Endothelial cell of umbilical vein (primary cell): ENCODE measurements around the gene PER3. TPM values are rescaled to one million over a fixed set of nuclear protein-coding genes. Genes with fewer than 3 reads are reported as not detected.

Source experiments
- BruUV-seq: library from RNA; stranded (reverse); fragments of 400-500 nt; replicated peaks from 2 replicates; lab custom pipeline; 2021; lab: Mats Ljungman, UMichigan
- CTCF ChIA-PET: fragments of 300-600, 350-600 bp; sonication (Branson Sonifier 250); formaldehyde crosslinking; loops from one replicate; lab custom pipeline; 2021; ENCODE audit warnings: antibody characterized with exemption, inconsistent platforms; lab: Charles Lee
- POLR2A ChIA-PET: fragments of 300-600, 350-600 bp; sonication (Branson Sonifier 250); formaldehyde crosslinking; loops from one replicate; lab custom pipeline; 2021; ENCODE audit warnings: antibody characterized with exemption, inconsistent platforms; lab: Charles Lee
- DNase-seq: peaks from one replicate; pipeline ENCODE4 v3.0.0-alpha.2; 2011; ENCODE audit warnings: low read depth, low spot score
- FAIRE-seq: peaks from 2 replicates; lab custom pipeline; 2011; peaks lifted over from hg19 to GRCh38; lab: Jason Lieb, UNC
- H2AFZ ChIP-seq: 2 replicates; pipeline ENCODE4 v1.6.0; 2012; ENCODE audit warnings: low read depth, low read length, control low read depth, inconsistent platforms
- H3K27ac ChIP-seq: 2 replicates; pipeline ENCODE4 v1.5.1; 2011; ENCODE audit warnings: low read depth, mild to moderate bottlenecking, control low read depth, low read length, moderate library complexity; ENCODE audit not compliant: insufficient read depth
- H3K27me3 ChIP-seq, 2 experiments: 2 replicates each; pipeline versions ENCODE4 v1.6.0 to v1.6.1; 2011; ENCODE audit warnings: low read length in 2 of 2, mixed read lengths in 1 of 2; ENCODE audit not compliant: control insufficient read depth in 2 of 2, insufficient read depth in 2 of 2
- H3K36me3 ChIP-seq, 2 experiments: 2 replicates in 1 of 2; 3 replicates in 1 of 2; pipeline ENCODE4 v1.5.1; 2011; ENCODE audit warnings: low read length in 2 of 2, mild to moderate bottlenecking in 1 of 2, moderate library complexity in 1 of 2; ENCODE audit not compliant: control insufficient read depth in 2 of 2, insufficient read depth in 2 of 2; ENCODE audit errors: extremely low read depth in 1 of 2
- H3K4me1 ChIP-seq: 3 replicates; pipeline ENCODE4 v1.5.1; 2011; ENCODE audit warnings: mild to moderate bottlenecking, low read length; ENCODE audit not compliant: control insufficient read depth, insufficient read depth; ENCODE audit errors: extremely low read depth
- H3K4me2 ChIP-seq: 2 replicates; pipeline ENCODE4 v1.6.1; 2011; ENCODE audit warnings: low read length, control low read depth, mixed read lengths; ENCODE audit not compliant: insufficient read depth
- H3K4me3 ChIP-seq, 3 experiments: fragments of 200-600 bp in 1 of 3; sonication (generic), shearing (Covaris generic) in 1 of 3; replicated peaks in 1 of 3; 2 replicates each; pipeline ENCODE4 v1.5.1; 2011 to 2016; ENCODE audit warnings: control low read depth in 3 of 3, low read length in 3 of 3, mild to moderate bottlenecking in 2 of 3, inconsistent platforms in 1 of 3, low read depth in 1 of 3, moderate library complexity in 1 of 3; ENCODE audit not compliant: insufficient read depth in 1 of 3
- H3K79me2 ChIP-seq: 2 replicates; pipeline ENCODE4 v1.6.0; 2012; ENCODE audit warnings: low read length, inconsistent platforms; ENCODE audit not compliant: control insufficient read depth, insufficient read depth
- H3K9ac ChIP-seq: replicated peaks from 2 replicates; pipeline ENCODE3; 2011; ENCODE audit warnings: low read length, control low read depth; ENCODE audit not compliant: insufficient read depth; ENCODE audit errors: extremely low read depth
- H3K9me1 ChIP-seq: replicated peaks from 3 replicates; pipeline ENCODE4 v1.6.0; 2011; ENCODE audit warnings: mild to moderate bottlenecking, low read length; ENCODE audit not compliant: control insufficient read depth, insufficient read depth; ENCODE audit errors: extremely low read depth
- H3K9me3 ChIP-seq: replicated peaks from 2 replicates; pipeline ENCODE4 v1.5.1; 2012; ENCODE audit warnings: low read length, inconsistent platforms; ENCODE audit not compliant: control insufficient read depth, insufficient read depth
- H4K20me1 ChIP-seq: replicated peaks from 2 replicates; pipeline ENCODE3; 2011; ENCODE audit warnings: mild to moderate bottlenecking, low read length; ENCODE audit not compliant: control insufficient read depth, insufficient read depth; ENCODE audit errors: extremely low read depth
- CTCF ChIP-seq, 2 donors: IDR thresholded peaks; 1 replicate in 1 of 2; 2 replicates in 1 of 2; pipeline ENCODE4 v1.5.1; 2011; ENCODE audit warnings: low read length in 2 of 2, mild to moderate bottlenecking in 2 of 2, moderate library complexity in 2 of 2, control low read depth in 1 of 2, inconsistent platforms in 1 of 2, low read depth in 1 of 2; ENCODE audit not compliant: insufficient read depth in 1 of 2; ENCODE audit errors: extremely low read depth in 1 of 2
- EZH2 ChIP-seq: IDR thresholded peaks from 2 replicates; pipeline ENCODE4 v1.6.1; 2012; ENCODE audit warnings: borderline replicate concordance, low read depth, mild to moderate bottlenecking, moderate library complexity, low read length, inconsistent platforms; ENCODE audit not compliant: severe bottlenecking
- FOS ChIP-seq: IDR thresholded peaks from 2 replicates; pipeline ENCODE4 v1.6.1; 2011; ENCODE audit warnings: mild to moderate bottlenecking, low read length, moderate library complexity, borderline replicate concordance; ENCODE audit not compliant: insufficient read depth
- GATA2 ChIP-seq: IDR thresholded peaks from 2 replicates; pipeline ENCODE4 v1.7.0; 2011; ENCODE audit warnings: low read depth, mild to moderate bottlenecking, moderate library complexity, mixed read lengths, low read length; ENCODE audit not compliant: insufficient read length, insufficient read depth
- JUN ChIP-seq: IDR thresholded peaks from 2 replicates; pipeline ENCODE4 v1.6.1; 2011; ENCODE audit warnings: borderline replicate concordance, low read depth; ENCODE audit not compliant: insufficient read length, insufficient read depth
- MAX ChIP-seq: IDR thresholded peaks from 2 replicates; pipeline ENCODE4 v1.6.1; 2011; ENCODE audit not compliant: insufficient read depth, insufficient read length
- MYC ChIP-seq: IDR thresholded peaks from one replicate; pipeline ENCODE4 v1.6.1; 2011; ENCODE audit warnings: mild to moderate bottlenecking, low read depth, low read length
- POLR2A ChIP-seq: IDR thresholded peaks from 2 replicates; pipeline ENCODE4 v1.6.1; 2012; ENCODE audit warnings: low read depth, mild to moderate bottlenecking, control low read depth, low read length
- POLR2AphosphoS5 ChIP-seq: IDR thresholded peaks from 2 replicates; pipeline ENCODE4 v1.6.1; 2012; ENCODE audit warnings: low read depth, mild to moderate bottlenecking, control low read depth, low read length, moderate library complexity; ENCODE audit not compliant: insufficient read depth
- dilution Hi-C: fragments of 300-500 bp; cut with MboI; formaldehyde crosslinking; loops from one replicate; pipeline ENCODE4 v1.15.0; 2019; ENCODE audit warnings: low sequenced_read_pairs; ENCODE audit not compliant: extremely low pct_ligation_motif_present
- intact Hi-C: fragments of 100-400 bp; cut with micrococcal nuclease; formaldehyde crosslinking; loops from one replicate; pipeline ENCODE4 v1.10.0; 2022
- polyA plus RNA-seq, 4 experiments: library from polyadenylated mRNA; depleted of rRNA in 3 of 4; stranded (reverse) in 3 of 4; unstranded in 1 of 4; fragments of >200 nt; gene quantifications; 2 replicates each; pipeline versions ENCODE4 v1.2.1 to v1.2.3, GENCODE V29; 2011 to 2012; ENCODE audit warnings: missing spikeins in 1 of 4
- total RNA-seq: library from RNA; stranded (reverse); gene quantifications from 2 replicates; pipeline ENCODE4 v1.2.3, GENCODE V29; 2021

Gene PER3
- total and polyA plus RNA-seq, 2 donors (not counting 3 experiments of a cell fraction or from before 2014, with no cell fraction given), result 2.5 to 2.6 TPM

- H3K9me1 ChIP-seq, result no peaks in the 10 kb centered on the region
- no peaks in the 10 kb centered on the region for H3K79me2 ChIP-seq
- ChIA-PET POLR2A (no interaction called here), CTCF (interaction anchor here (0.9 to 9.9 kb wide), 9 partner anchors 9 to 85 kb away, joined by 3 to 674 read pairs (median 22); no protein-coding TSS in a partner anchor)
- dilution Hi-C loops, result no loop called here
- H2AFZ ChIP-seq, result no peak overlapping the region
- H3K27me3 ChIP-seq, result no peaks in the 10 kb centered on the region
- BruUV-seq, result no TSS peak
- no peaks in the 10 kb centered on the region for H3K4me1 ChIP-seq
- H3K4me2 ChIP-seq, result no peak overlapping the region
- no peak overlapping the region for H3K4me3 ChIP-seq
- FAIRE-seq (no peak), DNase-seq (no peak)
- no peaks in the 10 kb centered on the region for H3K9me3 ChIP-seq
- no peaks in the 10 kb centered on the region for H4K20me1 ChIP-seq
- H3K36me3 ChIP-seq, result no peaks in the 10 kb centered on the region
- no peak for TF ChIP-seq MAX
- no peak for TF ChIP-seq JUN
- no peak for TF ChIP-seq GATA2
- no peak for TF ChIP-seq EZH2
- TF ChIP-seq FOS, result no peak
- TF ChIP-seq POLR2AphosphoS5, result no peak
- TF ChIP-seq CTCF (IDR thresholded peaks at IDR 0.05; ENCODE audit: extremely low read depth in 1 of 2, insufficient read depth in 1 of 2, low read depth in 1 of 2, low read length in 2 of 2), result no peak
- TF ChIP-seq MYC, result no peak
- no peak for TF ChIP-seq POLR2A
- no peak overlapping the region for H3K27ac ChIP-seq
- H3K9ac ChIP-seq, result no peak overlapping the region
- intact Hi-C loops, result no loop called here
Measured at GRCh38 chr1:7751174-7751573, 32.9 kb upstream of the PER3 start.
